Measurements from ENCODE around the gene PI4KA. TPM values are rescaled to one million over a fixed set of nuclear protein-coding genes. Genes with fewer than 3 reads are reported as not detected.
"Not testable (repeated sequence)": the region's sequence is repeated elsewhere in the genome, so short reads cannot be mapped to it uniquely, and the experiment has no call there.

PI4KA gene
- total RNA-seq, 2 experiments from 2014 or later: 85.8 to 100 TPM

DNA sequence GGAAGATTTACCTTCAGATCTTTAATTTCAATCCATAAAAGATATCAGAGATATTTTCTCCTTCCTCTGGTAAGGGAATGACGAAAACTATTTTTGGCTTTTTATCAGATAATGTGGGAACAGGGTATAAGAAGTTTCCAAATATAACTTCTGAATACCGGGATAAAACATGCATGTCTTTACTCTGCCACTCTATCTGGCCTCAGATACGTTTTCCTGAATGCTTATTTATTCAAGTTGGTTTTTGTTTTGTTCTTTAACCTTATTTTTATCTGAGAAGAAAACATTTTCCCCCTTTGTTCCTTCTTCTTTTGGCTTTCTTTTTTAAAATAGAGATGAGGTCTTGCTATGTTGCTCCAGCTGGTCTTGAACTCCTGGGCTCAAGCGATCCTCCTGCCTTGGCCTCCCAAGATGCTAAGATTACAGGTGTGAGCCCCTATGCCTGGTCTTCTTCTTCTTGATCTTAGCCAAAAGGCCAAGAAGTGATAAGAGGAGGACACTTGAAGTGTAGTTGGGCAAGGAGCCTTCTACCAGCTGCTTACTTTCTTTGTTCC lies 83.2 kb downstream of the PI4KA start:
- H3K4me3 Mint-ChIP-seq: no peak overlapping the region
- CTCF ChIA-PET: interaction anchor here (0.9 to 1.0 kb wide), 2 partner anchors 10 to 34 kb away, joined by 3 to 5 read pairs; no protein-coding TSS in a partner anchor

DNA sequence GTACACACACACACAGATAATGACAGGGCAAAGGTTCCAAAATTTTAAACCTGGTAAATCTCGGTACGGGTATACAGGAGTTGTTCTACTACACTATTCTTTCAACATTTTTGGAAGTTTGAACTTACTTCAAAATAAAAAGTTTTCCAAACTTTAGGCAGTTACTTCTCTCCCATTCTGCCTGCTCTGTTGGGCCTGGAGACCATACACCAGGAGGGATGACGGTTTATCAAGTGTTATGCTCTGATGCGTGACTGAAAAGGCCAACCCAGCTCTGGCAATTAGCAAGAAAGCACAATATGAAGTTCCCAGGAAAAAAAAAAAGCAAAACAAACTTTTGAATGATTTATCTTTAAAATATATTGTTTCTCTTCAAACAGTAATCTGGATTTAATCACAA lies 83.7 kb downstream of the PI4KA start:
- CTCF ChIA-PET: no interaction called here
- H3K9me3 Mint-ChIP-seq: no peaks in the 10 kb centered on the region
- no peak for DNase-seq

More for the DNA sequence above, 83.2 kb downstream of the PI4KA start:
- H3K36me3 Mint-ChIP-seq (ENCODE audit: low read depth): peaks cover 12% of the 10 kb centered on the region
- H3K27me3 Mint-ChIP-seq: no peaks in the 10 kb centered on the region
- no peak for DNase-seq
- no peak overlapping the region for H3K27ac Mint-ChIP-seq
- POLR2A ChIA-PET: no interaction called here
- no peaks in the 10 kb centered on the region for H3K9me3 Mint-ChIP-seq
- peaks cover 11% of the 10 kb centered on the region for H3K4me1 Mint-ChIP-seq

DNA sequence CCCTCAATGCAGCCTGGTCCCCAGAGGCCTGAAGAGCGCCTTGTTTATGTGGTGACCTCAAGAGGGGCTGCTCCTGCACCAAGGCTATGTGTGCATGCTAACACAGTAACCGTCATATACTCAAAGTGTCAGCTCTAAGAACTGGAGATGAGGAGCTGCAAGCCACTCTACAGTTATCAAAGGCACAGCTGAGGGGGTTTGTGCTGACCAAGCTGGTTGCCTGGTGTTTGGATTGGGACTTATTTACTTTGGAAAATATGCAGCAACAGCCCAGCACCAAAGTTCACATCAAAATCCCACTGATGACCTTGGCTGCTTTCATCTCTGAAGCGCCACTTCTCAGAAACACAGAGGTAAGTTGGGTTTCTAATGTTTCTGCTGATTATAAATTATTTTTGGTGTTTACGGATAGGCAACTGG lies 84.8 kb downstream of the PI4KA start, which contains the start of gene SERPIND1:
TSS of gene SERPIND1 (plus strand) at position 321 of the 420 bp plus-strand sequence. CDS start 5,200 bp downstream, outside the sequence.
- H3K27me3 Mint-ChIP-seq: no peaks in the 10 kb centered on the region
- H3K36me3 Mint-ChIP-seq (ENCODE audit: low read depth): peaks cover 7% of the 10 kb centered on the region
- H3K4me1 Mint-ChIP-seq: peaks cover 14% of the 10 kb centered on the region
- no peak within 1 kb of the TSS for H3K4me3 Mint-ChIP-seq
- no peaks in the 10 kb centered on the region for H3K9me3 Mint-ChIP-seq
- POLR2A ChIA-PET: interaction anchor here (2.0 kb wide), 1 partner anchor 11 kb away, joined by 5 read pairs; no protein-coding TSS in a partner anchor
- no peak within 1 kb of the TSS for H3K27ac Mint-ChIP-seq
- no peak for DNase-seq
- CTCF ChIA-PET: interaction anchor here (0.8 kb wide), 1 partner anchor 9 kb away, joined by 4 read pairs; no protein-coding TSS in a partner anchor

More for the DNA sequence above, 83.7 kb downstream of the PI4KA start:
- H3K36me3 Mint-ChIP-seq (ENCODE audit: low read depth): peaks cover 12% of the 10 kb centered on the region
- POLR2A ChIA-PET: interaction anchor here (2.0 kb wide), 1 partner anchor 10 kb away, joined by 5 read pairs; no protein-coding TSS in a partner anchor
- H3K27me3 Mint-ChIP-seq: no peaks in the 10 kb centered on the region
- no peak overlapping the region for H3K4me3 Mint-ChIP-seq
- peaks cover 11% of the 10 kb centered on the region for H3K4me1 Mint-ChIP-seq
- no peak overlapping the region for H3K27ac Mint-ChIP-seq

DNA sequence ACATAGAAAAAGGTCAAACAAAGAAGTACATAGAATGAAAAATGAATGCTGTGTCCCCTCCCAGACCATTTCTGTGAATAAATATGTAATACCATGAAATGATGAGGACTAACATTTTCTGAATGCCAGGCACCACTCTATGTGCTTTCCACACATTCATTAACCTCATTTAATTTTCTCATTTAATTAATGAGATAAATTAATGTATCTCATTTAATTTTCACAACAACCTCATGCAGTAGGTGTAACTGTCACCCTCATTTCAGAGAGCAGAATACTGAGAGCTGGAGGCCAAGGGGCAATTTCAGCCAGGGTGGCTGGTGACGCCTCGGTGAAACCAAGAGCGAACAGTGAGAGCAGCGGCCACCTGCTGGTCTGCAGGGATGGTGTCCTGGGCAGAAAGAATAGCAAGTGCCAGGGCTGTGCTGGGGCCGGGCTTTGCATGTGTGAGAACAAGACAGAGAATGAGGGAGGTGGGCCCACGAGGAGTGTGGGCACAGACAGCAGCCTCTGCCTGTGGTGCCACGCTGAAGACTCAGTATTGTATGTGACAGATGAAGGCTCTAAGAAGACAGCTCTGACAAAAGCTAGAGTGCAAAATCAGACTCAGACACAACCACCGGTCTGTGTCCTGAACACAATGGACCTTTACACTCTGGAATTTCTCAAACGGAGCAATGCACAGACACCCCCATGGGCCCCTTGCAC lies 86.5 kb downstream of the PI4KA start:
- Mint-ChIP-seq H3K36me3 (ENCODE audit: low read depth) (peaks cover 2% of the 10 kb centered on the region), H3K9me3 (no peaks in the 10 kb centered on the region), H3K4me3 (no peak overlapping the region), H3K4me1 (peaks cover 9% of the 10 kb centered on the region), H3K27ac (no peak overlapping the region), H3K27me3 (no peaks in the 10 kb centered on the region)
- no peak for DNase-seq
- ChIA-PET POLR2A (no interaction called here), CTCF (no interaction called here)

DNA sequence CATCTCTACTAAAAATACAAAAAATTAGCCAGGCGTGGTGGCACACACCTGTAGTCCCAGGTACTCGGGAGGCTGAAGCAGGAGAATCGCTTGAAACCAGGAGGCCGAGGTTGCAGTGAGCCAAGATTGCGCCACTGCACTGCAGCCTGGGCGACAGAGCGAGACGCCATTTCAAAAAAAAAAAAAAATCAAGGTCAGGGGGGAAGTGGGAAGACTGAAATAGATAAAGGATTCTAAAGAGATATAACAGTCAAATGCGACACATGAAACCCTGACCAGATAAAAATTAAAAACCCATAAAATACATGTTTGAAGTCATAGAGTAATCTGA lies 89.2 kb downstream of the PI4KA start:
- CTCF ChIA-PET, H3K4me3 Mint-ChIP-seq, H3K27me3 Mint-ChIP-seq, H3K9me3 Mint-ChIP-seq, H3K4me1 Mint-ChIP-seq, DNase-seq, H3K27ac Mint-ChIP-seq: not testable (repeated sequence)
- POLR2A ChIA-PET: interaction anchor here (0.6 kb wide), 1 partner anchor 69 kb away, joined by 3 read pairs; no protein-coding TSS in a partner anchor
- H3K36me3 Mint-ChIP-seq (ENCODE audit: low read depth): peaks cover 13% of the 10 kb centered on the region

DNA sequence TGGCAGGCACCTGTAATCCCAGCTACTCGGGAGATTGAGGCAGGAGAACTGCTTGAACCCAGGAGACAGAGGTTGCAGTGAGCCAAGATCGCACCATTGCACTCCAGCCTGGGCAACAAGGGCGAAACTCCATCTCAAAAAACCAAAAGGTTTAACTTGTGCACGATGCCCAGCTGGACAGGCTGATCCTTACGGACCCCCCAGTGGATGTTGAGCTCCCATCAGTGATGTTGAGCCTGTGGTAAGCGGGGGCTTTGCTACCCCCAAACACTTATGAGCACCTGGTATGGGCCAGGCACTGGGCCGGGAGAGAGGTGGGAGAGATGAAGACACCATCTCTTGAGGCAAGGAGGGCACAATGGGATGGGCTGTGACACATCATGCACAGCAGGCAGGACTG lies 92.1 kb downstream of the PI4KA start:
- CTCF ChIA-PET: interaction anchor here (2.2 kb wide), 1 partner anchor 17 kb away, joined by 5 read pairs; no protein-coding TSS in a partner anchor
- Mint-ChIP-seq H3K27me3 (no peaks in the 10 kb centered on the region), H3K9me3 (no peaks in the 10 kb centered on the region)

DNA sequence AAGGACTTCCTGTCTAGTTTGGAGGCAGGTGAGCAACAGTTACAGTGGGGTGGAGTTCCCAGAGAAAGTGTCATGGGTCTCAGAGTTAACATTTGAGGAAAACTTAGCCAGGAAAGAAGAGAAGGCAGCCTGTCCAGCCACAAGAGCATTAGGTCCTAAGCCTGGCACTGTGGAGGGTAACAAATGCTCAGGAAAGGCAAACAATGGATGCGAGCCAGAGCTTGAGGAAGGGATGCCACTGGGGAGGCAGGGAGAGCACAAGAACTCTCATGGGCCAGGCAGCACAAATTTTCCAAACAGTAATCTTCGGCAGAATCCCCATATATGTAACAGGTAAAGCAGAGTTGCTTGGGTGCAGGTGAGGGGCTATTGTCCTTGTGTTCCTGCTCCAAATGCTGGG lies 92.7 kb downstream of the PI4KA start:
- Mint-ChIP-seq H3K27ac (no peak overlapping the region), H3K9me3 (no peaks in the 10 kb centered on the region), H3K27me3 (no peaks in the 10 kb centered on the region), H3K4me1 (peaks cover 9% of the 10 kb centered on the region), H3K36me3 (ENCODE audit: low read depth) (peaks cover 22% of the 10 kb centered on the region), H3K4me3 (no peak overlapping the region)
- DNase-seq: no peak
- CTCF ChIA-PET: no interaction called here
- POLR2A ChIA-PET: interaction anchor here (0.6 kb wide), 1 partner anchor 163 kb away, joined by 3 read pairs; no protein-coding TSS in a partner anchor

More for the DNA sequence above, 92.1 kb downstream of the PI4KA start:
- H3K4me3 Mint-ChIP-seq: no peak overlapping the region
- peaks cover 9% of the 10 kb centered on the region for H3K4me1 Mint-ChIP-seq
- DNase-seq: no peak
- H3K36me3 Mint-ChIP-seq (ENCODE audit: low read depth): peaks cover 22% of the 10 kb centered on the region
- POLR2A ChIA-PET: no interaction called here
- H3K27ac Mint-ChIP-seq: no peak overlapping the region

DNA sequence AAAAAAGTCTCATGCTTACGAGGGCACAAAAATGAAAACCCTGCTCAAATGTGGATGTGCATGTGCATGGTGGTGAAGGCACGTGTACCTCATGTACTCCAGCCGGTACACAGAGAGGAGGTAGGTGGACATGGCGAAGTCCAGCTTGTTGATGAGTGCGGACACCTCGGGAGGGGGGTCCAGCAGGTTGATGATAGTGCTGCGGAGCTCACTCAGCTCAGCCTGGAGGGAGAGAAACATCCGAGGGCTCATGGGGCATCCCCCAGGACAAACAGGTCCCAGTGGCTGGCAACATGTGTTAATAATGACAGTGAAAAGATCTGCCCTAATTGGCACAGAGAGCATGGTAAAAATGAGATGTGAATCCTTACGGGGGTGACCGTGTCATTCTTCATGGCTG lies 93.9 kb downstream of the PI4KA start:
- CTCF ChIA-PET: interaction anchor here (1.1 to 1.3 kb wide), 2 partner anchors 23 to 25 kb away, joined by 3 to 4 read pairs; no protein-coding TSS in a partner anchor
- no peak overlapping the region for H3K4me3 Mint-ChIP-seq

DNA sequence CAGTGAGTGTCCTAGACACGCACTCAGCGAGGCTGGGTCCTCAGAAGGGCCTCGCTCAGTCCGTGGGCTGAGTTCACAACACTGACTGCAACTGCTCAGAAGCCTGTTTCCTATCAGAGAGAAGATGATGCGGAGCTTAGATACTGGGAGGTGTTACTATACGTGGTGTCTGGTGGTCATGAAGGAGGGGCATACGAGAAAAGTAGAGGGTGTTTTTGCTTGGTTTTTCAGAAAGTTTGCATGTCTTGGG lies 94.2 kb downstream of the PI4KA start:
- no peaks in the 10 kb centered on the region for H3K9me3 Mint-ChIP-seq
- no peak for DNase-seq
- H3K27ac Mint-ChIP-seq: no peak overlapping the region
- no peak overlapping the region for H3K4me3 Mint-ChIP-seq
- H3K4me1 Mint-ChIP-seq: peaks cover 9% of the 10 kb centered on the region
- no peaks in the 10 kb centered on the region for H3K27me3 Mint-ChIP-seq
- CTCF ChIA-PET: interaction anchor here (1.1 to 1.3 kb wide), 2 partner anchors 23 to 25 kb away, joined by 3 to 4 read pairs; no protein-coding TSS in a partner anchor
- POLR2A ChIA-PET: no interaction called here
- peaks cover 20% of the 10 kb centered on the region for H3K36me3 Mint-ChIP-seq (ENCODE audit: low read depth)

More for the DNA sequence above, 93.9 kb downstream of the PI4KA start:
- POLR2A ChIA-PET: no interaction called here
- Mint-ChIP-seq H3K27me3 (no peaks in the 10 kb centered on the region), H3K9me3 (no peaks in the 10 kb centered on the region), H3K36me3 (ENCODE audit: low read depth) (peaks cover 20% of the 10 kb centered on the region), H3K4me1 (peaks cover 9% of the 10 kb centered on the region), H3K27ac (no peak overlapping the region)
- DNase-seq: no peak

DNA sequence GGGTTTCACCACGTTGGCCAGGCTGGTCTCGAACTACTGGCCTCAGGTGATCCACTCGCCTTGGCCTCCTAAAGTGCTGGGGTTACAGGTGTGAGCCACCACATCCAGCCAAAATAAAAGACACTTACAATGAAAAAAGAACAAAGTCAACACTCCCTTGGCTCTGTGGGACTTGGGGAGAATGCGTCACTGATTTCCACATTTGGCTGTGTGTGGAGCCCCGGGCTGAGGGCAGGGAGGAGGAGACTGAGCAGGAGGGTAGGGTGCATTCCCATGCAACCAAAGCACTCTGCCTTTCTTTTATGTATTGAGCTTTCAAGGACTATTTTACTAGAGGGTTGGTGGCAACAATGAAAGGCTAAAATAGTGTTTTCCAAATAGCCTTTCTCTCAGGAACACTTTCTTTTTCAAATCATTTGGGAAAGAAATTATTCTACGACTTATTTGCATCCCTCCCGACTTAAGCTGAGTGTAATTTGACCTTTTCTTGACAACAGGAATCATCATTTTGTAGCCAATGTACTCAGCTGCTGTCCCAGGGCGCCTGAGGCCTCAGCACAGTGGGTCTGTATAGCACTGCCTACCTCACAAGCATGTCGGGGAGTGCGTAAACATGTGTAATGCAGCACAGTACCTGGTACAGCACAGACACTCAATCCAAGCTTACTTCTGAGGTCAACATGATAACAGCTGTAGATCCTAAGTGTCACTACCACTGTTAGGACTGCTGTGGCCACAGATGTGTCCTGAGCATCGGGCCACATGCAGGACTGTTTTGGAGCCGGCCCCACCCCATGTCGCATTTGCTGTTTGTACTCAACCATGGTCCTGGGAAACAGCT lies 94.8 kb downstream of the PI4KA start:
- peaks cover 5% of the 10 kb centered on the region for H3K4me1 Mint-ChIP-seq
- POLR2A ChIA-PET: no interaction called here
- H3K36me3 Mint-ChIP-seq (ENCODE audit: low read depth): peaks cover 20% of the 10 kb centered on the region
- CTCF ChIA-PET: interaction anchor here (1.1 to 1.3 kb wide), 2 partner anchors 22 to 26 kb away, joined by 3 to 4 read pairs; no protein-coding TSS in a partner anchor
- no peaks in the 10 kb centered on the region for H3K9me3 Mint-ChIP-seq
- DNase-seq: no peak
- H3K27me3 Mint-ChIP-seq: no peaks in the 10 kb centered on the region
- no peak overlapping the region for H3K4me3 Mint-ChIP-seq
- no peak overlapping the region for H3K27ac Mint-ChIP-seq

DNA sequence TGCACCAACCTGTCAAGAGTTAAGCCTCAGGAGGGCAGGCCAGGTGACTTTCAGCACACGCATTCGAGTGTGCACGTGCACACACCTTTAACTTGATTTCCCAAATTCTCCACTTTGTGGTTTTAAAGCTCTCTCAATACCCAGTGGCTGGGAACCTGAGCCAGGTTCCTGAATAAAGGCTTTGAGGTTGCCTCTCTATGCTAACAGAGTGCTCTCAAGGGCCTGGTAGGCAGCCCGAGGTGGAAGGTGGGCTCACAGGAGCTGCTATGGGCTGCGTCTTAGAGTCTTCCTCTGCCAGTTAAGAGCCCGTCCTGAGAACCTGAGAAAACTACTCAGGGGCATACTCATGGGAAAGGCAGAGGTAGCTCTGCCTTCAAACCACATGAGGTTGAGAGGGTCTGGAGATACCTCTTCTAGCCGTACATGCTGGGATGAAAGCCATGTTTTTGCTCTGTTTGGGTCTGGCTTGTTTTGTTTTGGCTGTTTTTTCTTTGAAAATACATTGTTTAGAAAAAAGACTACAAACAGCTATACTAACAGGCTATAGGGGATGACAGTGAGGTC lies 96.3 kb downstream of the PI4KA start:
- Mint-ChIP-seq H3K4me1 (no peaks in the 10 kb centered on the region), H3K27ac (no peak overlapping the region), H3K27me3 (no peaks in the 10 kb centered on the region), H3K9me3 (no peaks in the 10 kb centered on the region), H3K4me3 (no peak overlapping the region), H3K36me3 (ENCODE audit: low read depth) (peaks cover 27% of the 10 kb centered on the region)
- DNase-seq: no peak
- CTCF ChIA-PET: interaction anchor here (0.6 to 1.5 kb wide), 2 partner anchors 130 to 156 kb away, joined by 3 read pairs; no protein-coding TSS in a partner anchor
- POLR2A ChIA-PET: no interaction called here

DNA sequence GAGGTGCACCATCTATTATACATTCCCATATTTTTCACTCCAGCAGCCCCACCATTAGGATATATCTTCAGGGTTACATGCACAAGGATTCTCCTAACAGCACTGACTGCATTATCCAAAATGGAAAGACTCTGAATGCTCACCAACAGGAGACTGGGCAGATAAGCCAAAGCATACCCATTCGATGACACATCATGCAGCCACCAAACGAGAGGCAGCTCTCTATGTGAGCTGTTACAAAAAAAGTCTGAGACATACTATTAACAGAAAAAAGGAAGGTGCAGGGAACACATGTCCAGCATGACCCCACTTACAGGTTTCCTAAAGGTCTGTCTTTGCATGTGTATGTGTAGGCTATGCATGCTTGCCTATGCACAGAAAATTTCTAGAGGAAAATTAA lies 97.1 kb downstream of the PI4KA start:
- Mint-ChIP-seq H3K4me3 (no peak overlapping the region), H3K36me3 (ENCODE audit: low read depth) (peaks cover 33% of the 10 kb centered on the region), H3K9me3 (no peaks in the 10 kb centered on the region), H3K27me3 (no peaks in the 10 kb centered on the region), H3K27ac (no peak overlapping the region), H3K4me1 (no peaks in the 10 kb centered on the region)
- ChIA-PET CTCF (interaction anchor here (1.5 kb wide), 1 partner anchor 156 kb away, joined by 3 read pairs; no protein-coding TSS in a partner anchor), POLR2A (no interaction called here)
- no peak for DNase-seq

DNA sequence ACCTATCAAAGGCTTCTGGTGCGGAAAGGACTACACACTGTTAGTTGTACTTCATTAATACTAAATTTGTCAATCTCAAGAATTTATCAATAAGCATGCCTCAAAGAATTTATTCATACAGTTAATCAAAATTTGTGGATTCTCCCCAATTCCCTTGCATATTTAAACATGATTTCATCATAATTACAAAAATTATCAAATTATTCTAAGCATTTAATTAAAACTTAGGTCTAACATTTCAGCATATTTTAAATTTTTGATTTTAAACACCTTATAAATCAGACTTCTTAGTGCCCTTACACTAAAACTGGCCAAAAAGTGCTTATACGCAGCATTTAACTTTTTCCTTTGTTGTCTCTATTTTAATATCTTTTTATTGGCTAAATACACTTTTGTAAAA lies 98.5 kb downstream of the PI4KA start:
- peaks cover 30% of the 10 kb centered on the region for H3K36me3 Mint-ChIP-seq (ENCODE audit: low read depth)
- POLR2A ChIA-PET: no interaction called here
- H3K27me3 Mint-ChIP-seq: no peaks in the 10 kb centered on the region
- no peak overlapping the region for H3K4me3 Mint-ChIP-seq
- no peaks in the 10 kb centered on the region for H3K4me1 Mint-ChIP-seq
- H3K27ac Mint-ChIP-seq: no peak overlapping the region
- DNase-seq: no peak
- no peaks in the 10 kb centered on the region for H3K9me3 Mint-ChIP-seq
- CTCF ChIA-PET: no interaction called here
